Activated CD8-positive, alpha-beta memory T cell treated with anti-CD3 and anti-CD28 coated beads, Interleukin-2, amount 50 U/mL, for 1 hour (primary cell): ENCODE measurements around the gene ACSL1.

Experiments
- DNase-seq: peaks from one replicate; pipeline ENCODE4 v3.0.0-alpha.2; 2020; ENCODE audit errors: extremely low read depth

Gene ACSL1

GRCh38 chr4:184721254-184721653 is 104.5 kb downstream of the ACSL1 start:
- DNase-seq, result no peak

GRCh38 chr4:184719407-184719806 is 106.4 kb downstream of the ACSL1 start:
- DNase-seq, result no peak

GRCh38 chr4:184715526-184715925 is 110.2 kb downstream of the ACSL1 start:
- DNase-seq, result no peak

DNA sequence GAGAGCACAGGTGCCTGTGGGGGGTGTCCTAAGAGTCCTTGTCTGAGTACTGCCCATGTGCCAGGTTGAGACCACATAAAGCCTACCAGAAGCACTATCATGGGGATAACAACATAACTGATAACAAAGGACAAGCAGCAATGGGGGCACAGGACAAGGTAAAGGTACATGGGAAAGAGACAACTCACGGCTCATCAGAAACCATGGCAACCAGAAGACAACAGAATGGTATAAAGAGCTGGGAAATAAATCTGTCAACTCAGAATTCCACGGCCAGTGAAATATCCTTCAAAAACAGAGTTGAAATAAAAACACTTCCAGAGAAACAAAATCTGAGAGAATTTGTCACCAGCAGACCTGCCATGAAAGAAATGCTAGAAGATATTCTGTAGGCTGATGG is 111.9 kb downstream of the ACSL1 start:
- no peak for DNase-seq

DNA sequence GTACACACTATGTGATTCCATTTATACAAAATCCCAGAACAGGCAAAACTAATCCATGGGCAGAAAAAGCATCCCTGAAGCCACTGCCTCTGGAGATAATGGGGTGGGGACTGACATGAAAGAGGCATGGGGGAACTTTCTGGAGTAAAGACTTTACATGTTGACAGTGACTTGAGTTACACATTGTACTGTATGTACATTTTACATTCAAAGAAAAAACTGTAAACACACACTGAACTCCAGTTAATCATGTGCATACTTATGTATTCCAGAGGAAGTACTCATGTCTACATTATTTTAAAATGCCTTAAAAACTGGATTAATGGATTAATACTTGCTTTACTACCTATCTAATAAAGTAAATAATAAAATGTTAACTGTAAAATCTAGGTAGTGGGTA is 113.4 kb downstream of the ACSL1 start:
- no peak for DNase-seq

GRCh38 chr4:184706453-184706852 is 119.3 kb downstream of the ACSL1 start:
- no peak for DNase-seq

GRCh38 chr4:184705692-184706091 is 120.1 kb downstream of the ACSL1 start:
- no peak for DNase-seq
